GM21447 (cell line): ENCODE data around the gene RAPSN.

Source experiments
- ATAC-seq: cut with Tn5 transposase; IDR thresholded peaks from one replicate; pipeline ENCODE4 v1.9.1; 2021; ENCODE audit not compliant: unreplicated experiment

The RAPSN gene

DNA sequence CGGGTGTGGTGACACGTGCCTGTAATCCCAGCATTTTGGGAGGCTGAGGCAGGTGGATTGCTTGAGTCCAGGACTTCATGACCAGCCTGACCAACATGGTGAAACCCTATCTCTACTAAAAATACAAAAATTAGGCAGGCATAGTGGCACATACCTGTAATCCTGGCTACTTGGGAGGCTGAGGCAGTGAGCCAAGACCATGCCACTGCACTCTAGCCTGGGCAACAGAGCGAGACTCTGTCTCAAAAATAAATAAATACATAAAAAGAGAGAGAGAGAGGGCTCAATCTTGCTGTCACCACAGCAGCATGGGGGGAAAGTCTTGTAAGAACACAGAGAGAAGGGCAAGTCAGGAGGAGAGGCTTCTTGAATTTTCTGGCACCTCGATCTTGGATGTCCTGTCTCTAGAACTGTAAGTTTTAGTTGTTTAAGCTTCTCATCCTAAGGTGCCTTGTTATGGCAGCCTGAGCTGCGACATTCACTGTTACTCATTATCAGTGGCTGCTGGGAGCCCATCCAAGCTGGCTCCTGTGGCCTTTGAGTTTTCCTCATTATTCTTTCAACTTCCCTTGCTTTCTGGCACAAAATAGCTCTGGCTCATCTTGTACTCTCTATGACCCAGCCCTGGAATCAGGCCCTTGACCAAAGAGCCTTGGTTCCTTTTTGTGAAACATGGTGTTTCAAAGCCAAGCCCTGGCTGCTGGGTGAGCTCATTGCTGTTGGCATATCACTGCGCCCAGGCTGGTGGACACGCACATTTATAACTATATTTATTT is 14.7 kb downstream of the RAPSN start:
- no peak for ATAC-seq

DNA sequence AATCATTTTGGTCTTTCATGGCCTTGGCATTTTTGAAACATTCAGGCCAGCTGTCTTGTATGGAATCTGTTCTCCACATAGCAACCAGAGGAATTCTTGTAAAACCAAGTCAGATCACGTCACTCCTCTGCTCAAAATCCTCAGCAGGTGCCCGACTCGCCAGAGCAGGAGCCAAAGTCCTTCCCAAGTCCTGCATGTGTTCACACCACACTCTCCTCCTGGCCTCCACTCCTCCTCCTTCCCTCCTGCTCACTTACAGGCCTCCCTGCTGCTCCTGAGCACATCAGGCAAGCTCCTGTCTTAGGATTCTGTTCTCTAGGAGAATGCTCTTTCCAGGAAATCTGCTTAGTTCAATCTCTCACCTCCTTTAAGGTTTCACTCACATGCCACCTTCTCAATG is 15.8 kb downstream of the RAPSN start:
- ATAC-seq: no peak

DNA sequence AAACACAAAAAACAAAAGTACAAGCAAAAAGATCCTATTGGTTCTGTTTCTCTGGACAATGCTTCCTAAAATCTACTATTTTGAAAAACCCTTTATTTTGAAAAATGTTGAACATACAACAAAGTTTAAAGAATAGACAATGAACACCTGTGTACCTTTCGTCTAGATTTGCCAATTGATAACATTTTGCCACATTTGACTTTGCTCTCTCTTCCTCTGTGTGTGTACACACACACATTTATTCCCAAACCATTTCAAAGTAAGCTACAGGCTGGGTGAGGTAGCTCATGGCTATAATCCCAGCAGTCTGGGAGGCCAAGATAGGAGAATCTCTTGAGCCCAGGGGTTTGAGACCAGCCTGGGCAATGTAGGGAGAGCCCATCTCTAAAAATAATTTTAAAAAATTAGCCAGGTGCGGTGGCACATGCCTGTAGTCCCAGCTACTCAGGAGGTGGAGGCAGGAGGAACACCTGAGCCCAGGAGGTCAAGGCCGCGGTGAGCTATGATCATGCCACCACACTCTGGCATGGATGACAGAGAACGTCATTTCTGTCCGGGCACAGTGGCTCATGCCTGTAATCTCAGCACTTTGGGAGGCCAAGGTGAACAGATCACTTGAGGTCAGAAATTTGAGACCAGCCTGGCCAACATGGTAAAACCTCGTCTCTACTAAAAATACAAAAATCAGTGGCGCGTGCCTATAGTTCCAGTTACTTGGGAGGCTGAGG is 17.4 kb downstream of the RAPSN start:
- ATAC-seq: no peak

DNA sequence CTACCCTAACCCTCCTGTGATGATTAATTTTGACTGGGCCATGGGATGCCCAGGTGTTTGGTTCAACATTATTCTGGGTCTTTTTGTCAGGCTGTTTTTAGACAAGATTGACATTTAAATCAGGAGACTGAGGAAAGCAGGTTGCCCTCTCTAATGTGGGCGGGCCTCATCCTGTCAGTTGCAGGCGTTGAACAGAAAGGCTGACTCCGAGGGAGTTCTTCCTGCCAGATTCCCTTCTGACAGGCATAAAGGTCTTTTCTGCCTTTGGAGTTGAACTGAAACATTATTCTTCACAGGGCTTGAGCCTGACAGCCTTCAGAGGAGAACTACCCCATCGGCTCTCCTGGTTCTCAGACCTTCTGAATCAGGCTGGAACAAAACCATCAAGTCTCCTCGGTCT is 18.4 kb downstream of the RAPSN start:
- ATAC-seq: no peak

DNA sequence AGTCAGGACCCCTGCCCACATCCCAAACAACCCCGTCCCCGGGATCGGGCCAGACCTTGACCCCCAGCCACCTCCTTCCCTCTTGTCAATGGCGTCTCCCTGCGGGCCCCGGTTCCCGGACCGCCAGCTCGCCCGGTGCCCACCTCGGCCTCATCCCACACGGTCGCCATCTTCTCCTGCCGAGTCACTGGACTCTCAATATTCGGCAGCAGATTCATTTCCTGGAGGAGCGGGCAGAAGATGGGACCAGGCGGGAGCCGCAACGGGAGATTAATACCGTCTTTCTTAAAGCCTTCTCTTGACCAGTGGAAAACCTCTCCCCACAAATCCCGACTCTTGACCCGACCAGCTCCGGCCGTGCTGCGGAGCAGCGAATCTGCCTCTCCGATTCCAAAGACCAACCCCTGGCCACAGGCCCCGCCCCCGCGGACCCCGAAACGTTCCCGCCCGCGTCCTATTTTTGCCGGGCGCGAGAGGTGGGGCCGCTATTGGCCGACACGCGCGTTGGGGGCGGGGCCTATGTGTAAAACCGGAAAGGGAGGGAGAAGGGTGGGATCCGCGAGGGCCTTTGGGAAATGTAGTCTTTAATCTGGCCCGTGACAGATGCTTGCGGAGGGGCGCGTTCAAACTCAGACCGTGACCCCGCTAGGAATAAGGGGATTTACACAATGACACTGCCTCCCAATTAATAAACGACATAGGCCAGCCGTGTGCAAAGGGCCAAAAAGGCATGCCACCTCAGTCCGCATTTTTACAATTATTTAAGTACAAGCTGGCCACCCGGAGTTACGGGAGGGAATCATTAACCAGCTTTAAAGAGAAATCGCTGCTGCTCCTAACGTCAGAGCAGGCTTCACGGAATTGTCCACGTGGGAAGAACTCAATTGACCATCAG is 22.6 kb downstream of the RAPSN start, which contains the start of gene PSMC3:
PSMC3 (minus strand) TSS at position 378 of the 895 bp plus-strand sequence; CDS start at position 218, 160 bp downstream.
- peak; percentile 91 for ATAC-seq

DNA sequence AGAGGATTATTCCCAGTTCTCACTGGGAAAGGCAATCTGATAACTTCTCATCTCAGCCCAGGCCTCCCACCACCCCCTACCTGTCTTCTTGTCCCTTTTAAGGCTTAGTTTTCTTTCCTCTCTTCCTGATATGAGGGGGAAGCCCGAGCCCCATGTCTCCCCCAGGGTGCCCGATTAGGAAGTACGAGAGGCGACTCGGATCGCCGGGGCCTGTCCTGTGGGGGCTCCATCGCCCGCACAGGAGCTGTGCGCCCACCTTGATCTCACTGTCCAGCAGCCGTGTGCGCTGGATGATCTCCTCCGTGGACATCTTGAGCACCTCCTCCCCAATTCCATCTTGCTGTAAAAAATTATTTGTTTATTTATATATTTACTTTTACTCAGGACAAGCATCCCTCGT is 23.3 kb downstream of the RAPSN start:
- no peak for ATAC-seq

DNA sequence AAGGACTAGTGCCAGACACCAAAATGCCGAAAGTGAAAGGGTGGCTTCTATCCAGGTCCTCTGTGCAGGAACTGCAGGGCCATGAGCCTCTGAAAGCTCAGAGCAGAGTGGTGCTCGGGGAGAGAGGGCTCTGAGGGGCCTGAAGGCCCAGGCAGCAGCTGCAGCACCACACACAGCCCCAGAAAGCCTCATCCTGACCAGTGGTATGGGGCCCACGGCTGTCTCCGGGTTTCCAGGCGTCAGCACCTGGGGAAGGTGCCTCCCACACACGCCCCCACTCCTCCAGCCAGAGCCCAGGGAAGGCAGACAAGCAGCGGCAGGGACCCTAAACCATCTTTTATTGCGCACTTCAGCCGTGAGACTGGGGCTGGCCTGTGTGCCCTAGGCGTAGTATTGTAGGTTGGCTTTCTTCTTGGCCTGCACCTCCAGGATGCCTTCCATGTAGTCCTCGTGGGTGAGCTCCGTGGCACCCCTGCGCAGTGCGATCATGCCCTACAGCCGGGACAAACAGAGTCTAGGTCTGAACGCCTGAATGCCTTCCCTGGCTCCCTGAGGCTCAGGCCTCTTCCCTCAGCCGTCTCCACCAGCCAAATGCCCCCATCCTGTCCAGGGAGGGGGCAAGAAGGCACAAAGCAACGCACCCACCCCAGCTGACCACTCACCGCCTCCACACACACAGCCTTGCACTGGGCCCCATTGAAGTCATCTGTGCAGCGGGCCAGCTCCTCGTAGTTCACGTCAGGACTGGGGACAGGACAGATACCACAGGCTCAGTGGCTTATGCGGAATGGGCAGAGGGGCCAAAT is 30.3 kb downstream of the RAPSN start:
- no peak for ATAC-seq

DNA sequence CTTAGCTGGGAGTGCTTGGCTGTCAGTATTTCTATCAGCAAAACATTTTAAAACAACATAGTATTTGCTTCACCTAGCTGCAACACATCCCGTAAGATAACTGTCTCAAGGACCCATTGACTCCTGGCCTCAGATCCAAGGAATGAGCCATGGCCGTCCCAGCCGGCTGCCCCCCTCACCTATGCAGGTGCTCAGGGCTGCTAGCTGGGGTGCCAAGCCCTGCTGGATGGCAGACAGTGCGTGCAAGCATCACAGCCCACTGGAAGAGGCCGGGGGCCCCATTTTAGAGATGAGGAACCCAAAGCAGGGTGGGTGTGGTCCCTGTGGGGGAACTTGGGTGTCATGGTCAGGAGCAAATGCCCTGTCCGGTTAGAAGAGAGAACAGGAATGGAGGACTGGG is 31.2 kb downstream of the RAPSN start:
- ATAC-seq: no peak

DNA sequence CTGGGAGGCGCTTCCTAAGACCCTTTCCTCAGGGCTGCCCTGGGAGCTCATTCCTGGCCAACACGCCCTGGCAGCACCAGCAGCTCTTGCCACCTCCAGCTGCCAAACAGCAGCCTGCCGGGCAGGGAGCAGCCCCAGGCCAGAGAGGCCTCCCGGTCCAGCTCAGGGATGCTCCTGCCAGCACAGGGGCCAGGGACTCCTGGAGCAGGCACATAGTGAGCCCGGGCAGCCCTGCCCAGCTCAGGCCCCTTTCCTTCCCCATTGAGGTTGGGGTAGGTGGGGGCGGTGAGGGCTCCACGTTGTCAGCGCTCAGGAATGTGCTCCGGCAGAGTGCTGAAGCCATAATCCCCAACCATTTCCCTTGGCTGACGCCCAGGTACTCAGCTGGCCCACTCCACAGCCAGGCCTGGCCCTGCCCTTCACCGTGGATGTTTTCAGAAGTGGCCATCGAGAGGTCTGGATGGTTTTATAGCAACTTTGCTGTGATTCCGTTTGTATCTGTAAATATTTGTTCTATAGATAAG is 32.9 kb downstream of the RAPSN start:
- no peak for ATAC-seq

DNA sequence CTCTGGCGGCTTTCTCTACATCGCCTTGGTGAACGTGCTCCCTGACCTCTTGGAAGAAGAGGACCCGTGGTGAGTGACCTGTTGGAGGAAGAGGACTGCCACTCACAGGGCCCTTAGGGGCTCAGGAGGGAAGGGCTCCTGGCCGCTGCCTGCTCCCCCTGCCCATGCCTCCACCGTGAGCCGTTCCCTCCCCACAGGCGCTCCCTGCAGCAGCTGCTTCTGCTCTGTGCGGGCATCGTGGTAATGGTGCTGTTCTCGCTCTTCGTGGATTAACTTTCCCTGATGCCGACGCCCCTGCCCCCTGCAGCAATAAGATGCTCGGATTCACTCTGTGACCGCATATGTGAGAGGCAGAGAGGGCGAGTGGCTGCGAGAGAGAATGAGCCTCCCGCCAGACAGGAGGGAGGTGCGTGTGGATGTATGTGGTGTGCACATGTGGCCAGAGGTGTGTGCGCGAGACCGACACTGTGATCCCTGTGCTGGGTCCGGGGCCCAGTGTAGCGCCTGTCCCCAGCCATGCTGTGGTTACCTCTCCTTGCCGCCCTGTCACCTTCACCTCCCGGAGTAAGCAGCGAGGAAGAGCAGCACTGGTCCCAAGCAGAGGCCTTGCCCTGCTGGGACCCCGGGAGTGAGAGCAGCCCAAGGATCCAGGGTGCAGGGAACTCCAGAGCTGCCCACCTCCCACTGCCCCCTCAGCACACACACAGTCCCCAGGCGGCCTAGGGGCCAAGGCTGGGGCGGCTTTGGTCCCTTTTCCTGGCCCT is 33.7 kb downstream of the RAPSN start:
- no peak for ATAC-seq

DNA sequence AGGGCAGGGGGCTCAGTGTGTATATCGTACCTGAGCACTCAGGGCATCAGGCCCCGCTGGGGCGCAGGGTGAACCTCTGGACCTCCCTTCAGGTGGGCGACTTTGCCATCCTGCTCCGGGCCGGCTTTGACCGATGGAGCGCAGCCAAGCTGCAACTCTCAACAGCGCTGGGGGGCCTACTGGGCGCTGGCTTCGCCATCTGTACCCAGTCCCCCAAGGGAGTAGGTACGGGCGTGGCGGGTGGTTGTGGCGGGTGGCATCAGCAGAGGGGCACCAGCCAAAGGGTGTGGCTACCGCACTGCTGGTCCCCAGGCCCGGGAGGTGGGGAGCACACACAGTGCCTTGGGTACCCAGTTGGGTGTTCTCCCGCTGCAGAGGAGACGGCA is 34.3 kb downstream of the RAPSN start:
- no peak for ATAC-seq

DNA sequence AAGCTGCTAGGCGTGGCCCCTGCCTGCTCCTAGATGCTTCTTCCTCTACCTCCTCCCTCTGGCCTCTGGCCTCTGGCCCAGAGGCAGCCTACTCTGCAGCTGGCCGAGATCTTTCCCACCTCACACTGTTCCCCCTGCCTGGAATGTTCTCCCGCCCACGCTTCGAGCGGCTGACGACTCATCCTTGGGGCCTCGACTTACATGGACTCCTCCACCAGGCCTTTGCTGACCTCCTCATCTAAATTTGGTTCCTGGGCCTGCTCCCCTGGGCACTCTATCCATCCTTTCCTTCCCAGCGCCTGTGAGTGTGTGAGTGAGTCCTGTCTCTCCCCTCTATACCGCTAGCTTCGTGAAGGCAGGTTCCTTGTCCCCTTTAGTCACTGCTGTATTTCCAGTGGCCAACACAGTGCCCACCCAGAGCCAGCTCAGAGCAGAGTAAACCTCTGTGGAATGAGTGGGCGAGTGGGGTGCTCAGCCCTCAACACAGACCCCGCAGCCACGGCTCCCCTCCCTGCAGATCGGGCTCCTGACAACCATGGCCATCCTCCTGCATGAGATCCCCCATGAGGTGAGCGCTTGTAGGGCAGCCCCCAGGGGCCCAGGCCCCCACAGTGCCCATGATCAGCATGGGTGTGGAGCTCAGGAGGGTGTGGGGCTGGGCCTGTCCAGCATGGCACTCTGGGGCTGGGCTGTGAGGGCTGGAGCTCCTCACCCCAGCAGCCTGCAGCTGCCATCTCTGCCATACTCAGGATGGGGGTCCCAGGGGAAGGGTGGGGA is 34.8 kb downstream of the RAPSN start:
- no peak for ATAC-seq

DNA sequence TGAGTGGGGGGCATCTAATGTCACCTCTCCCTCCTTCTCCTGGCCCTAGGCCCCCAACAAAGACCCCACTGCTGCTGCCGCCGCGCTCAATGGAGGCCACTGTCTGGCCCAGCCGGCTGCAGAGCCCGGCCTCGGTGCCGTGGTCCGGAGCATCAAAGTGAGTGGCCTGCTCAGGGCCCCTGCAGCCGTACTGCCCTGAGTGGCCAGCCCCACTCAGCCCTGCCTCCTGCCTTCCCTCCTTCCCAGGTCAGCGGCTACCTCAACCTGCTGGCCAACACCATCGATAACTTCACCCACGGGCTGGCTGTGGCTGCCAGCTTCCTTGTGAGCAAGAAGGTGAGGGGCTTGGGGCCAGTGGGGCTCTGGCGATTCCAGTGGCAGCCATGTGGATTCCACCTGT is 35.6 kb downstream of the RAPSN start:
- ATAC-seq: no peak

DNA sequence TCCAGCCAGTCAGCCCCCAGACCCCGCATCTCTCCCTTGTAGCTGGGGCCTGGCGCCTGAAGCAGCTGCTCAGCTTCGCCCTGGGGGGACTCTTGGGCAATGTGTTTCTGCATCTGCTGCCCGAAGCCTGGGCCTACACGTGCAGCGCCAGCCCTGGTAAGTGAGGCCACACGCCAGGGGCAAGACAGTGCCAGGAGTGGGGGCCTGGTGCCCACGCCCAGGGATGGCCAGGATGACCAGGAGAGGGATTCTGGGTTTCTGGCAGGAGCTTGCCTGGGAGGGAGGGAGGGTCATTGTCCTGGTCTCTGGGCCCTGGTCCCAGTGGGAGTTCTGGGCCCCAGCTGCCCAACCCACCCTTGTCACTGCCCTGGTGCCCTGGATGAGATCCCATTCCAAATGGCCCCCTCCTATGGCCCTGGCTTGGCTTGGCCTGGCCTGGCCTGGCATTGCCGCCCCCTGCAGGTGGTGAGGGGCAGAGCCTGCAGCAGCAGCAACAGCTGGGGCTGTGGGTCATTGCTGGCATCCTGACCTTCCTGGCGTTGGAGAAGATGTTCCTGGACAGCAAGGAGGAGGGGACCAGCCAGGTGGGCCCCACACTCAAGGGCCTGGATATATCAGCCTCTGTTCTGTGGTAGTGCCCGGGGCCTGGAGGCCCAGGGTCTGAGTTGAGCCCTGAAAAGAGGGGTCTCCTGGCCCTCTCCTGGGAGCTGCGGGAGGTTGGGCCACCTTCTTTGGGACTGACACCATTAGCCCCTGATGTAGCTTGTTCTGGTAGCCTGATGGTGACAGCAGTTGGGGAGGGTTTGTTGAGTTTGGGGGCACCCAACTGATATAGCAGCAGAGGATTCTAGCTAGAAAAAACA is 36.8 kb downstream of the RAPSN start:
- no peak for ATAC-seq

DNA sequence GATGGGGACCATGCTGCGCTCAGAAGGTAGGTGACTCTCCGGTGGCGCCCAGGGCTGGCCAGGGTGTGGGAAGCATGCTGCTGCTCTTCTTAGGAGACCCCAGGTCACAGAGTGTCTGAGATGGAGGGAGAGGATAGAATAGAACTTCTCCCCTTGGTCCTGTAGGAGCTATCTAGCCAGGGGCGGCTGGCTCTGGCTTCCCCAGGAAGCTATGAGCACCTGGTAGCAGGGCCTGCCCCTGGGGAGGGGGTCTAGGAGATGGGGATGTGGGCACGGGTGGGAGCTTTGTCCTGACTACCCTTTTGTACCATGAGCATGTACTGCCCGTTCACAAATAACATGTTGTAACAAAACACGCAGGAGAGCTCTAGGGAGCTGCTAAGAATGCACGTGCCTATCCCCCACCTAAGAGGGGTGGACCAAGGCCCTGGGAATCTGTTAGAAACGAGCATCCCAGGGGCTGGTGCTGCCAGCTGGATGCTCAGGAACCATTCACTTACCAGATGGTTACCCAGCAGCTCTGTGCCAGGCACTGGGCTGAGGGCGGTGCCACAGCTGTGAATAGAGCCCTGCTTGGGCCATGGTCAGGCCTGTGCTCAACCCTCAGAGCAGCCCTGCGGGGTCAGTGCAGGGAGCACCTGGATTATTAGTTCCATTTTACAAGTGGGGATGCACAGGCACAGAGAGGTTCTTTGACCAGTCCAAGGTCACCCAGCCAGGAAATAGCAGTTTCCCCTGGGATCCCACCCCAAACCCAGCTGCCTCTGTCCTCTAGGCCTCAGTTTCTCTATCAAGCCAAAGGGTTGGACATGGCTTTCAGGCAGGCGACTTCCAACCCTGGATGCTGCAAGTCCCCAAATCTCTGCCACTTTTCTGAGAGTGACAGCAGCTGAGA is 38.3 kb downstream of the RAPSN start:
- no peak for ATAC-seq

DNA sequence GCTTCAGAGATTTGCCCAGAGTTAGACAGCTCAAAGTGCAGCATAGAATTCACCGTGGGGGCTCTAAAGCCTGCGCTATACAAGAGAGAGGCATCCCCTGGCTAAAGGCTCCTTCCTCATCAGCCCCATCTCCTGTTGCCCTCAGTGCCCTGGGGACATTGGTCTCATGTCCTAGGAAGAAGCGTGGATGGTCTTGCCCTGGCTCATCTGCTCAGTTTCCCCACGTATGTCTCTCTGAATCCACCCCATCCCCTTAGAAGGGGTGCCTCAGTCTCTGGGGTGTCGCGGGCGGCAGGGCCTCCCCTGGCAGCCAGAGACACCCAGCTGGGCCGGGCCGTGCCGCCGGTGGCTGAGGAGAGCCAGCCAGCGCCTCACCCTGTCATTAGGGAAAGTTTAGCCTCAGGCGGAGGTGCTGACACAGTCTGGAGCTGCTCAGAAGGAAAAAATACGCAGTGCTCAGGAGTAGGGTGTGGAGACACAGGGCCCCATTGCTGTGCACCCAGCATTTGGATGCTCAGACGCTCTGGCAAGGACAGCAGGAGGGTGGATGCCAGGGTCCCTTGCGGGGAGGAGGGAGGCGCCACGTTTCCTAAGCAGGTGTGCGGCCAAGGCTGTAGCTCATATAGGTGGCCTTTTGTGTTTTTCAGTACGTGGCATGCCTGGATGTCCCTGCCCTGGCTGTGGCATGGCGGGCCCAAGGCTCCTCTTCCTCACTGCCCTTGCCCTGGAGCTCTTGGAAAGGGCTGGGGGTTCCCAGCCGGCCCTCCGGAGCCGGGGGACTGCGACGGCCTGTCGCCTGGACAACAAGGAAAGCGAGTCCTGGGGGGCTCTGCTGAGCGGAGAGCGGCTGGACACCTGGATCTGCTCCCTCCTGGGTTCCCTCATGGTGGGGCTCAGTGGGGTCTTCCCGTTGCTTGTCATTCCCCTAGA is 39.2 kb downstream of the RAPSN start:
- no peak for ATAC-seq
